ENCODE results near the gene MBLAC1. TPM values are rescaled to one million over a fixed set of nuclear protein-coding genes. Genes with fewer than 3 reads are reported as not detected.

Gene MBLAC1
- total RNA-seq, 4 donors from 2014 or later, result 3.0 to 12.5 (median 6.1) TPM

DNA sequence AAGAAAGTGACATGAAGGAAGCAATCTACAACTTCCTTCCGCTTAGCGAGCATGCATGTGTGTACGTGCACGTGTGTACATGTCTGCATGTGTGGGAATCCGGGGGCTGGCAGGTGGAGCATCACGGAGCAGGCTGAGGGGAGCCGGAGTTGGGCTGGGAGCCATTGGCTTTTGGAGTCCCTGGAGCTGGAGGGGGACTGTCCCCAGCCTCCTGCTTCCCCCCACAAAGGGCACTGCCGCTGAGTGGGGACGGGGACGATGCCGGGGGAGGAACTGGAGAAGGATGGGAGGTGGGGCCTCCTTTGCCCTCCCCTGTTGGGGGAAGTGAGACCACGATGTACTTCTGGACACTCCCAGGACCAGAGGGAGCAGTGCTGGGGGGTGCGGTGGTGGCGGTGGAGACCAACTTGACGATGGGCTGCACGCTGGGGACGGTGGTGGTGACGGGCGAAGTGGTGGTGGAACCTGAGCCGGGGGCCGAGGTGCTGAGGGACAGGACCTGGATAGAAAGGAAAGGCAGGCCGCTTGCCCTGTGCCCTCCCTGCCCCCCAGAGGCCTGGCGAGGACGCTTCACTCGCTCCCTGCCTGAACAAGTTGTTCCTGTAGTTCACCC is 19.5 kb upstream of the MBLAC1 start:
- H3K36me3 ChIP-seq, result peaks cover 27 to 44% of the 10 kb centered on the region in 2 donors
- H3K9me3 ChIP-seq, result no peaks in the 10 kb centered on the region
- no peak for TF ChIP-seq POLR2A (IDR thresholded peaks at IDR 0.05)
- TF ChIP-seq, protein P1, sequence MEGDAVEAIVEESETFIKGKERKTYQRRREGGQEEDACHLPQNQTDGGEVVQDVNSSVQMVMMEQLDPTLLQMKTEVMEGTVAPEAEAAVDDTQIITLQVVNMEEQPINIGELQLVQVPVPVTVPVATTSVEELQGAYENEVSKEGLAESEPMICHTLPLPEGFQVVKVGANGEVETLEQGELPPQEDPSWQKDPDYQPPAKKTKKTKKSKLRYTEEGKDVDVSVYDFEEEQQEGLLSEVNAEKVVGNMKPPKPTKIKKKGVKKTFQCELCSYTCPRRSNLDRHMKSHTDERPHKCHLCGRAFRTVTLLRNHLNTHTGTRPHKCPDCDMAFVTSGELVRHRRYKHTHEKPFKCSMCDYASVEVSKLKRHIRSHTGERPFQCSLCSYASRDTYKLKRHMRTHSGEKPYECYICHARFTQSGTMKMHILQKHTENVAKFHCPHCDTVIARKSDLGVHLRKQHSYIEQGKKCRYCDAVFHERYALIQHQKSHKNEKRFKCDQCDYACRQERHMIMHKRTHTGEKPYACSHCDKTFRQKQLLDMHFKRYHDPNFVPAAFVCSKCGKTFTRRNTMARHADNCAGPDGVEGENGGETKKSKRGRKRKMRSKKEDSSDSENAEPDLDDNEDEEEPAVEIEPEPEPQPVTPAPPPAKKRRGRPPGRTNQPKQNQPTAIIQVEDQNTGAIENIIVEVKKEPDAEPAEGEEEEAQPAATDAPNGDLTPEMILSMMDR (IDR thresholded peaks at IDR 0.05), result no peak
- no peak for DNase-seq
- intact Hi-C loops (cut with DNase I), result no loop called here
- H3K4me1 ChIP-seq, result peaks cover 4 to 5% of the 10 kb centered on the region in 2 donors
- H3K4me3 ChIP-seq (replicated peaks in 1 of 3), result no peak overlapping the region
- no peak overlapping the region for H3K27ac ChIP-seq
- no peaks in the 10 kb centered on the region for H3K27me3 ChIP-seq
- WGBS, 2 donors, result 87 to 90% methylated on average over 15 to 25 of the region's 25 CpGs

DNA sequence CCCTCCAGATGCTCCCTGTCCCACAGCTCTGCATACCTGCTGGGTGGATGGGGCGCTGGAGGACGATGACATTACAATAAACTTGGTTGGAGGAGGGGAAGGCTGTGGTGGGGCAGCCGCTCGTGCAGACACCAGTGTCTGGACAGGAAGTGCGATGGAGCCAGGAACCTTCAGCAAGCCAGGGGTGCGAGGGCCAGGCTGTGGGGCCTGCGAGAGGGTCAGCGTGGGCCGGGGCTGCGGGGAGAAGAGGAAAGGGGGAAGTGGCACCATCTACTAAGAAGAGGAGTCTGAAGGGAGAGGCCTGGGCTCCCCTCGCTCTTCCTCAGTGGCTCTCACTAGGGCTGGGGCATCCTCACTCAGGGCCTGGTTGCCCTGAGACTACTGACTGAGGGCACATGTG is 18.9 kb upstream of the MBLAC1 start:
- intact Hi-C loops (cut with DNase I), result no loop called here
- TF ChIP-seq, protein P1 (IDR thresholded peaks at IDR 0.05), result no peak
- TF ChIP-seq POLR2A (IDR thresholded peaks at IDR 0.05), result no peak
- no peaks in the 10 kb centered on the region for H3K27me3 ChIP-seq
- H3K27ac ChIP-seq, result no peak overlapping the region
- H3K4me3 ChIP-seq (replicated peaks in 1 of 3), result no peak overlapping the region
- WGBS, 2 donors, result 85 to 91% methylated on average over 11 of the region's 11 CpGs
- DNase-seq, result no peak
- H3K4me1 ChIP-seq, result no peaks in the 10 kb centered on the region
- H3K36me3 ChIP-seq, result peaks cover 27 to 50% of the 10 kb centered on the region in 2 donors
- no peaks in the 10 kb centered on the region for H3K9me3 ChIP-seq

GRCh38 chr7:100109521-100110163 is 17.1 kb upstream of the MBLAC1 start:
- Histone ChIP-seq H3K4me1 (no peaks in the 10 kb centered on the region), H3K36me3 (peaks cover 27 to 45% of the 10 kb centered on the region in 2 donors), H3K9me3 (no peaks in the 10 kb centered on the region), H3K27me3 (no peaks in the 10 kb centered on the region), H3K27ac (no peak overlapping the region), H3K4me3 (replicated peaks in 1 of 3) (no peak overlapping the region)
- intact Hi-C loops (cut with DNase I), result no loop called here
- WGBS, 2 donors, result 89 to 90% methylated on average over 12 of the region's 12 CpGs
- no peak for TF ChIP-seq POLR2A (IDR thresholded peaks at IDR 0.05)
- TF ChIP-seq, protein P1 (IDR thresholded peaks at IDR 0.05), result no peak
- no peak for DNase-seq

GRCh38 chr7:100111156-100111555 is 15.6 kb upstream of the MBLAC1 start:
- DNase-seq, result no peak
- H3K27ac ChIP-seq, result no peak overlapping the region
- 90 to 97% methylated on average over 7 of the region's 7 CpGs for WGBS, 2 donors
- no peak overlapping the region for H3K4me3 ChIP-seq (replicated peaks in 1 of 3)
- intact Hi-C loops (cut with DNase I), result no loop called here
- TF ChIP-seq, protein P1 (IDR thresholded peaks at IDR 0.05), result no peak
- no peak for TF ChIP-seq POLR2A (IDR thresholded peaks at IDR 0.05)
- H3K36me3 ChIP-seq, result peaks cover 27 to 39% of the 10 kb centered on the region in 2 donors
- H3K9me3 ChIP-seq, result no peaks in the 10 kb centered on the region
- no peaks in the 10 kb centered on the region for H3K27me3 ChIP-seq
- H3K4me1 ChIP-seq, result no peaks in the 10 kb centered on the region

DNA sequence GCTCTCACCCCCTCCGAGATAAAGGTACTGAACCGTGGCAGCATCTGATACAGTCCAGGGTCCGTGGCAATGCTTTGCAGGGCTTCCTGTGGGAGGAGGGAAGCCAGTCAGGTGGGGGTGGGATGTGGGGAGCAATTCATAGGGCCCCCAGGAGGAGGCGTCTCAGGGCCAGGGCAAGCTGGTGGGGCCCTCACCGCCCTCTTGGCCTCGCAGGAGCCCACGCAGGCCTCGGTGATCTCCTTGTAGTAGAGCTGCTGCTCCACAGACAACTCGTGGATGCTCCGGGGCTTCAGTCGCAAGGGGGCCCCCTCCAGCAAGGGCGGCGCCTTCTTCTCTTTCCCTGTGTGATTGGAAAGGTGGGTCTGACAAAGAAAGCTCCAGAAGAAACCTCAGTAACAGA is 14.9 kb upstream of the MBLAC1 start:
- TF ChIP-seq, protein P1 (IDR thresholded peaks at IDR 0.05), result no peak
- no peak for TF ChIP-seq POLR2A (IDR thresholded peaks at IDR 0.05)
- peaks cover 27 to 34% of the 10 kb centered on the region in 2 donors for H3K36me3 ChIP-seq
- no peaks in the 10 kb centered on the region for H3K9me3 ChIP-seq
- no peak overlapping the region for H3K27ac ChIP-seq
- DNase-seq, result no peak
- intact Hi-C loops (cut with DNase I), result no loop called here
- no peaks in the 10 kb centered on the region for H3K4me1 ChIP-seq
- no peaks in the 10 kb centered on the region for H3K27me3 ChIP-seq
- WGBS, 2 donors, result 96% methylated on average over 5 to 10 of the region's 13 CpGs
- H3K4me3 ChIP-seq (replicated peaks in 1 of 3), result no peak overlapping the region
